SK-N-SH (cell line): Measurements from ENCODE around the gene KCNK6.

Experiments used
- CTCF ChIP-seq: fragments of 200-600 bp; sonication (generic); IDR thresholded peaks from 2 replicates; pipeline ENCODE4 v1.6.1; 2017; ENCODE audit warnings: antibody characterized with exemption, mild to moderate bottlenecking, moderate library complexity
- ELF1 ChIP-seq: IDR thresholded peaks from 2 replicates; pipeline ENCODE4 v1.4.0; 2012
- EP300 ChIP-seq, 2 experiments: IDR thresholded peaks; 2 replicates each; pipeline versions ENCODE4 v1.4.0 to v1.6.1; 2012; ENCODE audit warnings: borderline replicate concordance in 1 of 2, low read depth in 1 of 2, low read length in 1 of 2
- IRF3 ChIP-seq: fragments of 150-350 bp; IDR thresholded peaks from 2 replicates; pipeline ENCODE4 v1.6.1; 2016; ENCODE audit warnings: mild to moderate bottlenecking, low read depth, low read length
- NRF1 ChIP-seq: IDR thresholded peaks from 2 replicates; pipeline ENCODE4 v1.6.1; 2012; ENCODE audit warnings: low read depth, mild to moderate bottlenecking, low read length

GRCh38 chr19:38284422-38284821 lies 35.2 kb upstream of the KCNK6 start:
- TF ChIP-seq CTCF: no peak
- no peak for TF ChIP-seq ELF1
- TF ChIP-seq IRF3: no peak
- no peak for TF ChIP-seq EP300 (IDR thresholded peaks at IDR 0.05; ENCODE audit: borderline replicate concordance in 1 of 2, low read depth in 1 of 2, low read length in 1 of 2)
- no peak for TF ChIP-seq NRF1
